GM12864 (cell line): ENCODE measurements around the gene PBXIP1.
"Not testable (repeated sequence)": the region's sequence is repeated elsewhere in the genome, so short reads cannot be mapped to it uniquely, and the experiment has no call there.

Experiments used
- DNase-seq: peaks from one replicate; pipeline ENCODE4 v3.0.0-alpha.2; 2011; ENCODE audit warnings: low read depth
- H3K4me3 ChIP-seq: 2 replicates; pipeline ENCODE4 v1.5.1; 2011; ENCODE audit warnings: mild to moderate bottlenecking, low read depth, low read length, control low read depth
- TF ChIP-seq, protein P1 (sequence below): IDR thresholded peaks from 2 replicates; pipeline ENCODE4 v1.5.1; 2011; ENCODE audit warnings: low read depth, mild to moderate bottlenecking, moderate library complexity, low read length, control low read depth, inconsistent platforms; ENCODE audit errors: missing control alignments

The PBXIP1 gene

DNA sequence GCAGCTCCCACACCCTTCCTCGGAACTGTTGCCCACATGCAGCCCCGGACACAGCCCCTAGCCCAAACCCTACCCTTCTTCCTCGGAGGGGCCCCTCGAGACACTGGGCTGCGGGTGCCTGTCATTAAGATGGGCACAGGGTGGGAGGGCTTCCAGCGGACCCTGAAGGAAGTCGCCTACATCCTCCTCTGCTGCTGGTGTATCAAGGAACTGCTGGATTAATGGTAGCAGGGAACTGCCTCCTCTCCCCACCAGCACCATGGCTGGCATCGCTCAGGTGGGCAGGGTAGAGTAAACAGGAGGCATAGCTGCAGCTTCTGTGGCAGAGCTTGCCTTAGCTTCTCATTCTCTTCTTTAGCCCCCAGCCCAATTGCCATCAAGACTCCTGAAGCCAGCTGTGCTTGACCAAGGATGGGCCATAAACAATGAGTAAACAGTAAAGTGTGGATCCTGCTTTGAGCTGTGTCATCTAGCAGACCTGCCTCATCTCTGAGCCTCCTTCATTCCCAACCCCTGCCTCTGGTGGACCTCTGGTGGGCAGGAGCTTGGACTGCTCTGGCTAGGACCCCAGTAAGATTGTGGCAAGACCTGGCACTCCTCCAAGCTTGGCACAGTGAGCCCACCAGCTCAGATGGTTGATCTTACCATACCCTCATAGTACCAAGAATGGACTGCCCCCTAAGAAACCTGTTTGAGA lies 37.8 kb upstream of the PBXIP1 start, which contains the start of gene LENEP:
Gene LENEP, plus strand, starts transcription at position 15 of the 697 bp plus-strand sequence. Its CDS starts 22 bp downstream, at position 37.
- no peak for DNase-seq
- TF ChIP-seq, protein P1, sequence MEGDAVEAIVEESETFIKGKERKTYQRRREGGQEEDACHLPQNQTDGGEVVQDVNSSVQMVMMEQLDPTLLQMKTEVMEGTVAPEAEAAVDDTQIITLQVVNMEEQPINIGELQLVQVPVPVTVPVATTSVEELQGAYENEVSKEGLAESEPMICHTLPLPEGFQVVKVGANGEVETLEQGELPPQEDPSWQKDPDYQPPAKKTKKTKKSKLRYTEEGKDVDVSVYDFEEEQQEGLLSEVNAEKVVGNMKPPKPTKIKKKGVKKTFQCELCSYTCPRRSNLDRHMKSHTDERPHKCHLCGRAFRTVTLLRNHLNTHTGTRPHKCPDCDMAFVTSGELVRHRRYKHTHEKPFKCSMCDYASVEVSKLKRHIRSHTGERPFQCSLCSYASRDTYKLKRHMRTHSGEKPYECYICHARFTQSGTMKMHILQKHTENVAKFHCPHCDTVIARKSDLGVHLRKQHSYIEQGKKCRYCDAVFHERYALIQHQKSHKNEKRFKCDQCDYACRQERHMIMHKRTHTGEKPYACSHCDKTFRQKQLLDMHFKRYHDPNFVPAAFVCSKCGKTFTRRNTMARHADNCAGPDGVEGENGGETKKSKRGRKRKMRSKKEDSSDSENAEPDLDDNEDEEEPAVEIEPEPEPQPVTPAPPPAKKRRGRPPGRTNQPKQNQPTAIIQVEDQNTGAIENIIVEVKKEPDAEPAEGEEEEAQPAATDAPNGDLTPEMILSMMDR = no peak
- no peak within 1 kb of the TSS for H3K4me3 ChIP-seq

DNA sequence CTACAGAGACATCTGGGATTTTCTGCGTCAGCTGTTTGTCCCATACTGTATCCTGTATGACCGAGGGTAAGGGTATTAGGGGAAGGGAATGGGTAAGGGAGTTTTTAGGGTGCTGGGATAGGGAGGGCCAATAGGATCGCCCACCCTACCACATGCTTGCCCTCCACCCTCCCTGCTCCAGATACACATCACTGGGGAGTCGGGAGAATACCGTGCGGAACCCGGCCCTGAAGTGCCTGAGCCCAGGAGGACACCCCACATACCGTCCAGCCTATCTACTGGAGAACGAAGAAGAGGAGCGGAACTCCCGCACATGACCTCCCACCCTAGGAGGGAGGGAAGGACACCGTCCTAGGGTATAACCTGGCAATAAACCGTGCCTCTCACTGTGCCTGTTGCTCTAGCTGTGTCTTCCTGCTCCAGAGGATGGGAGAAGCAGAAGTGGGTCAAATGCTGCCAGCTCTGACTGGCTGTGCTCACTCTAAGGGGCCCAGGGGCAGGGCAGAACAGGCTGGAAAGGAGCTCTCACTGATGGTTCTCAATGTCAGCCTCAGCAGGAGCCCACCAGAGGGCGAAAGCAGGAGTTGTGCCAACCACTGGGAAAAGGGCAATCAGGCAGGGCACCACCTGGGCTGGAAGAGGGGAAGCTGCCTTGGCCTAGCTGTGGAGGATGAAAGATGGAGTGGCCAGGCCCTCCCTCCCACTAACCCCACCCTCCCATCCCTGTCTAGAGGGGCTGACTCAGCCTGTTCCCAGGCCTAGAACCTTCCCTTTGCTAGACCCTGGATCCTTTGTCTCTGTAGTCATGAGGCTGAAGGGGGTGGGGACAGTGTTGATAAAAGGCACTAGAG lies 37.0 kb upstream of the PBXIP1 start:
- DNase-seq = no peak
- TF ChIP-seq, protein P1 = peak; percentile 7
- H3K4me3 ChIP-seq = no peak overlapping the region

DNA sequence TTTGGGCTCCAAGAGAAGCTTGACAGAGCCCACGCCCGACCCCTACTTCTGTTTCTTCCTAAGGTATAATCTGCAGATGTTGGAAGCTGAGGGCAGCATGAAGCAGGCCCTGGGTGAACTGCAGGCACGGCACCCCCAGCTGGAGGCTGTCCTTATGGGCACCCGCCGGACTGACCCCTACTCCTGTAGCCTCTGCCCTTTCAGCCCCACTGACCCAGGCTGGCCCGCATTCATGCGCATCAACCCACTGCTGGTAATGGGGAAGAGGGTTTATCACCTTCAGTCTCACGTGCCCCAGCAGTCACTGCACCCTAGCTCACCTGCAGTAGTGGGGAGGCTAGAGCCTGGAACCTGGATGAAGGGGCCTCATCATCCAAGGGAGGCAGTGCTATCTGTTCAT lies 34.4 kb upstream of the PBXIP1 start:
- TF ChIP-seq, protein P1 = no peak
- no peak for DNase-seq
- no peak overlapping the region for H3K4me3 ChIP-seq

DNA sequence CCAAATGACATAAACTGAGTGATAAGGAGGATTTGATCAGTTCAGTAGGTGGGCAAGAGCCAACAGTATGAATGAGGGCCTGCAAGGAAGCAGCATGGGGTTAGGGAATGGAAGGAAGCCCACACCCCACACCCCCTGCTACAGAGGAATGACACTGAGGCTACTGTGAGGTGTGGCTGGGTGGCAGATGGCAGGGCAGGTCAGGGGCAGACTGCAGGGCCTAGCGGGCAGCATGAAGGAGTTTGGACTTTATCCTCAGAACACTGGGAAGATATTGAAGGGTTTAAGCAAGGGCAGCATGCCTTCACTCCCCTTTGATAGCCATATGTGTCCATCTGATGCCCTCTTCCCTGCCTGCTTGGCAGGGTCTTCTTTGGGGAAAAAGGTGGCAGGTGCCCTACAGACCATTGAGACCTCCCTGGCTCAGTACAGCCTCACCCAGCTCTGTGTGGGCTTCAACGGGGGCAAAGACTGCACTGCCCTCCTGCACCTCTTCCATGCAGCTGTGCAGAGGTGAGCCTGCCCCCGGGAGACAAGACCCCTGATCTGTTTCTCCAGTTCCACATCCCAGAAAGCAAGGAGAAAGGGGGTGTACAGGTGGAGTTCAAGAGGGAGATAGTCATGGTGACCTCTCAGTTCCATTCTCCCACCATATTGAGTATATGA lies 33.4 kb upstream of the PBXIP1 start:
- DNase-seq = no peak
- H3K4me3 ChIP-seq = no peak overlapping the region
- TF ChIP-seq, protein P1 = no peak

DNA sequence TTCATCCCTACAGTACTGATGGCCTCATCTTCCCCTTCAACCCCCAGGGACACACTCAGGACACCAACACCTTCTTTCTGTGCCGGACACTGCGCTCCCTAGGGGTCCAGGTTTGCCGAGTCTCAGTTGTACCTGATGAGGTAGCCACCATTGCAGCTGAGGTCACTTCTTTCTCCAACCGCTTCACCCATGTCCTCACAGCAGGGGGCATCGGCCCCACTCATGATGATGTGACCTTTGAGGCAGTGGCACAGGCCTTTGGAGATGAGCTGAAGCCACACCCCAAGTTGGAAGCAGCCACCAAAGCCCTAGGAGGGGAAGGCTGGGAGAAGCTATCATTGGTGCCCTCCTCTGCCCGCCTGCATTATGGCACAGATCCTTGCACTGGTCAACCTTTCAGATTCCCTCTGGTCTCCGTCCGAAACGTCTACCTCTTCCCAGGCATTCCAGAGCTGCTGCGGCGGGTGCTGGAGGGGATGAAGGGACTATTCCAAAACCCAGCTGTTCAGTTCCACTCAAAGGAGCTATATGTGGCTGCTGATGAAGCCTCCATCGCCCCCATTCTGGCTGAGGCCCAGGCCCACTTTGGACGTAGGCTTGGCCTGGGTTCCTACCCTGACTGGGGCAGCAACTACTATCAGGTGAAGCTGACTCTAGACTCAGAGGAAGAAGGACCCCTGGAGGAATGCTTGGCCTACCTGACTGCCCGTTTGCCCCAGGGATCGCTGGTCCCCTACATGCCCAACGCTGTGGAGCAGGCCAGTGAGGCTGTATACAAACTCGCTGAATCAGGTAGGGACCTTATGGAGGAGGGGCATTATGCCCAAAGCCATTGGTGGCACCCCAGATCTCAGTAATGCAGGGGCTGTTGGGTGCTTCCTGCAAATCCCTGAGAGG lies 32.4 kb upstream of the PBXIP1 start:
- H3K4me3 ChIP-seq = no peak overlapping the region
- DNase-seq = no peak
- TF ChIP-seq, protein P1 = no peak

DNA sequence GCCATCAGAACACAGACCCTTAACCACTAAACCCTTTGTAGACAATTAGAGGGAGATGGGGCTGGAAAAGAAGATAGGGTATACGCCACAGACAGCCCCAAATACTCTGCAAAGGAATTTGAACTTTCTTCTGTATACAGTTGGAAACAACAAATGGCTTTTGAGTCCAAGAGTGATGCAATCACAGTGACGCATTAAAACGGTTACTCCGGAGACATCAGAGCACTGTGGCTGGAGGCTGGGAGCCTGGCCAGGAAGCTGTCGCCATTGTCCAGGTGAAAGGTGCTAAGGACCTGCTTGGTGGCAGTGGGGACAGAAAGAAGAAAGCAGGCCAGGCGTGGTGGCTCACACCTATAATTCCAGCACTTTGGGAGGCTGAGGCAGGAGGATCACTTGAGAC lies 31.4 kb upstream of the PBXIP1 start:
- DNase-seq = no peak
- TF ChIP-seq, protein P1 = no peak
- H3K4me3 ChIP-seq = no peak overlapping the region

DNA sequence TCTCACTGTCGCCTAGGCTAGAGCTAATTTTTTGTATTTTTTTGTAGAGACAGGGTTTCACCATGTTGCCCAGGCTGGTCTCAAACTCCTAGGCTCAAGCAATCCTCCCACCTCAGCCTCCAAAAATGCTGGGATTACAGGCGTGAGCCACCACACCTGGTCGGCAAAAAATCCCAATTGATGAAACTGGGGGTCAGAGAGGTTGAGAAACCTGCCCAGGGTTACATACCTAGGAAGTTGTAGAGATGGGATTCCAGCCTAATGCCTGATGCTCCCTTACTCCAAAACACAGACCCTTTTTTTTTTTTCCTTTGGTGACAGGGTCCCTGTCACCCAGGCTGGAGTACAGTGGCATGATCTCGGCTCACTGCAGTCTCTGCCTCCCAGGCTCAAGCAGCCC lies 30.8 kb upstream of the PBXIP1 start:
- H3K4me3 ChIP-seq, DNase-seq: not testable (repeated sequence)
